HG03354 (cell line): ENCODE results near the gene KCNQ4.
A peak's percentile ranks its signal among the peaks of the same experiment; 100 is the strongest.

Experiments
- ATAC-seq: cut with Tn5 transposase; IDR thresholded peaks from one replicate; pipeline ENCODE4 v1.9.1; 2021; ENCODE audit warnings: mild to moderate bottlenecking; ENCODE audit not compliant: unreplicated experiment, poor library complexity, severe bottlenecking

Gene KCNQ4

GRCh38 chr1:40808002-40808401, 24.4 kb downstream of the KCNQ4 start:
- no peak for ATAC-seq

GRCh38 chr1:40808444-40808843, 24.9 kb downstream of the KCNQ4 start:
- no peak for ATAC-seq

- ATAC-seq = no peak
These were observed 25.3 kb downstream of the KCNQ4 start for GRCh38 chr1:40808909-40809308.

GRCh38 chr1:40810927-40811326, 27.3 kb downstream of the KCNQ4 start:
- ATAC-seq = no peak

GRCh38 chr1:40815420-40815819, 31.8 kb downstream of the KCNQ4 start:
- ATAC-seq = no peak

- ATAC-seq = no peak
These were observed 34.2 kb downstream of the KCNQ4 start for GRCh38 chr1:40817791-40818263.

GRCh38 chr1:40818264-40818961, 34.8 kb downstream of the KCNQ4 start:
- ATAC-seq = peak; percentile 86

GRCh38 chr1:40819101-40819500, 35.5 kb downstream of the KCNQ4 start:
- no peak for ATAC-seq

- no peak for ATAC-seq
These were observed 36.7 kb downstream of the KCNQ4 start for GRCh38 chr1:40820251-40820797.

- no peak for ATAC-seq
These were observed 37.5 kb downstream of the KCNQ4 start for GRCh38 chr1:40820911-40821693.

- no peak for ATAC-seq
These were observed 39.3 kb downstream of the KCNQ4 start for GRCh38 chr1:40822890-40823289.

GRCh38 chr1:40823345-40823744, 39.8 kb downstream of the KCNQ4 start:
- ATAC-seq = no peak

- ATAC-seq = no peak
These were observed 40.4 kb downstream of the KCNQ4 start for GRCh38 chr1:40823983-40824382.

- ATAC-seq = no peak
These were observed 41.2 kb downstream of the KCNQ4 start for GRCh38 chr1:40824591-40825434.

- ATAC-seq = peak; percentile 70
These were observed 41.8 kb downstream of the KCNQ4 start for GRCh38 chr1:40825435-40825788.

- no peak for ATAC-seq
These were observed 42.4 kb downstream of the KCNQ4 start for GRCh38 chr1:40825996-40826395.

GRCh38 chr1:40829631-40830245, 46.2 kb downstream of the KCNQ4 start:
- ATAC-seq = no peak

- no peak for ATAC-seq
These were observed 46.9 kb downstream of the KCNQ4 start for GRCh38 chr1:40830419-40830943.

- ATAC-seq = no peak
These were observed 47.6 kb downstream of the KCNQ4 start for GRCh38 chr1:40831001-40831732.
